Sigmoid colon (tissue), 3 donors: ENCODE measurements around the gene CNOT4.

Source experiments
- POLR2A ChIP-seq, 2 donors: fragments of 450-650 bp; IDR thresholded peaks; one replicate each; pipeline ENCODE4 v1.6.1; 2016; ENCODE audit warnings: antibody characterized with exemption in 2 of 2, mild to moderate bottlenecking in 2 of 2, moderate library complexity in 2 of 2
- TF ChIP-seq, protein P1 (sequence below), 4 experiments: fragments of 450-650 bp in 3 of 4; fragments of 200-600 bp in 1 of 4; IDR thresholded peaks; one replicate each; pipeline ENCODE4 v1.5.1; 2016 to 2019; ENCODE audit warnings: antibody characterized with exemption in 4 of 4, mild to moderate bottlenecking in 3 of 4, moderate library complexity in 2 of 4

- TF ChIP-seq, protein P1, sequence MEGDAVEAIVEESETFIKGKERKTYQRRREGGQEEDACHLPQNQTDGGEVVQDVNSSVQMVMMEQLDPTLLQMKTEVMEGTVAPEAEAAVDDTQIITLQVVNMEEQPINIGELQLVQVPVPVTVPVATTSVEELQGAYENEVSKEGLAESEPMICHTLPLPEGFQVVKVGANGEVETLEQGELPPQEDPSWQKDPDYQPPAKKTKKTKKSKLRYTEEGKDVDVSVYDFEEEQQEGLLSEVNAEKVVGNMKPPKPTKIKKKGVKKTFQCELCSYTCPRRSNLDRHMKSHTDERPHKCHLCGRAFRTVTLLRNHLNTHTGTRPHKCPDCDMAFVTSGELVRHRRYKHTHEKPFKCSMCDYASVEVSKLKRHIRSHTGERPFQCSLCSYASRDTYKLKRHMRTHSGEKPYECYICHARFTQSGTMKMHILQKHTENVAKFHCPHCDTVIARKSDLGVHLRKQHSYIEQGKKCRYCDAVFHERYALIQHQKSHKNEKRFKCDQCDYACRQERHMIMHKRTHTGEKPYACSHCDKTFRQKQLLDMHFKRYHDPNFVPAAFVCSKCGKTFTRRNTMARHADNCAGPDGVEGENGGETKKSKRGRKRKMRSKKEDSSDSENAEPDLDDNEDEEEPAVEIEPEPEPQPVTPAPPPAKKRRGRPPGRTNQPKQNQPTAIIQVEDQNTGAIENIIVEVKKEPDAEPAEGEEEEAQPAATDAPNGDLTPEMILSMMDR (IDR thresholded peaks at IDR 0.05) = no peak
- TF ChIP-seq POLR2A (IDR thresholded peaks at IDR 0.05) = no peak
These were observed 156.1 kb downstream of the CNOT4 start for GRCh38 chr7:135353832-135354231.
